OCI-LY1 (cell line): ENCODE data around the gene ACTN2.

Source experiments
- CTCF ChIP-seq: fragments of 200-600 bp; sonication (generic), shearing (Covaris generic); IDR thresholded peaks from 2 replicates; pipeline ENCODE4 v1.5.1; 2017; ENCODE audit warnings: mild to moderate bottlenecking, antibody characterized with exemption, low read length, moderate library complexity, mixed read lengths
- EZH2 ChIP-seq: fragments of 200-600 bp; sonication (generic), shearing (Covaris generic); IDR thresholded peaks from 2 replicates; pipeline ENCODE4 v1.8.0; 2017; ENCODE audit warnings: borderline replicate concordance, mixed run types, mild to moderate bottlenecking, antibody characterized with exemption, low read length, moderate library complexity, mixed read lengths

- no peak for TF ChIP-seq CTCF
- TF ChIP-seq EZH2: no peak
Observed at GRCh38 chr1:236734141-236734765, 48.0 kb downstream of the ACTN2 start.
